IPS-18a (cell line): ENCODE data around the gene HNRNPUL1.
A peak's percentile ranks its signal among the peaks of the same experiment; 100 is the strongest.

Experiments used
- H3K27ac ChIP-seq: one replicate; pipeline ENCODE4 v1.5.1; 2013; ENCODE audit warnings: low read length
- H3K27me3 ChIP-seq: one replicate; pipeline ENCODE4 v1.6.1; 2013; ENCODE audit warnings: mild to moderate bottlenecking, low read length; ENCODE audit not compliant: control insufficient read depth, insufficient read depth
- H3K36me3 ChIP-seq: one replicate; pipeline ENCODE4 v1.6.1; 2013; ENCODE audit warnings: low read depth, low read length; ENCODE audit not compliant: control insufficient read depth
- H3K4me1 ChIP-seq: one replicate; pipeline ENCODE4 v1.6.1; 2013; ENCODE audit warnings: low read depth, low read length; ENCODE audit not compliant: control insufficient read depth
- H3K4me3 ChIP-seq: one replicate; pipeline ENCODE4 v1.5.1; 2013; ENCODE audit warnings: low read length
- H3K9ac ChIP-seq: one replicate; pipeline ENCODE4 v1.6.1; 2013; ENCODE audit warnings: mild to moderate bottlenecking, low read length, moderate library complexity
- H3K9me3 ChIP-seq: one replicate; pipeline ENCODE4 v1.6.1; 2013; ENCODE audit warnings: low read depth, low read length; ENCODE audit not compliant: control insufficient read depth

The HNRNPUL1 gene

GRCh38 chr19:41304706-41305483, 40.7 kb downstream of the HNRNPUL1 start:
- H3K9me3 ChIP-seq, result no peaks in the 10 kb centered on the region
- H3K27me3 ChIP-seq, result no peaks in the 10 kb centered on the region
- H3K4me1 ChIP-seq, result peaks cover 5% of the 10 kb centered on the region
- H3K27ac ChIP-seq, result no peak overlapping the region
- H3K4me3 ChIP-seq, result no peak overlapping the region
- H3K36me3 ChIP-seq, result peaks cover 76% of the 10 kb centered on the region
- H3K9ac ChIP-seq, result no peak overlapping the region

GRCh38 chr19:41305927-41306793, 42.0 kb downstream of the HNRNPUL1 start:
- Histone ChIP-seq H3K27ac (no peak overlapping the region), H3K4me1 (peaks cover 5% of the 10 kb centered on the region), H3K9me3 (no peaks in the 10 kb centered on the region), H3K36me3 (peaks cover 64% of the 10 kb centered on the region), H3K9ac (no peak overlapping the region), H3K27me3 (no peaks in the 10 kb centered on the region), H3K4me3 (no peak overlapping the region)

GRCh38 chr19:41307090-41307875, 43.1 kb downstream of the HNRNPUL1 start:
- Histone ChIP-seq H3K27ac (no peak overlapping the region), H3K27me3 (no peaks in the 10 kb centered on the region), H3K36me3 (peaks cover 53% of the 10 kb centered on the region), H3K4me1 (peaks cover 5% of the 10 kb centered on the region), H3K9ac (no peak overlapping the region), H3K4me3 (no peak overlapping the region), H3K9me3 (no peaks in the 10 kb centered on the region)

GRCh38 chr19:41307954-41308449, 43.8 kb downstream of the HNRNPUL1 start:
- no peaks in the 10 kb centered on the region for H3K9me3 ChIP-seq
- H3K36me3 ChIP-seq, result peaks cover 48% of the 10 kb centered on the region
- no peak overlapping the region for H3K9ac ChIP-seq
- H3K27me3 ChIP-seq, result no peaks in the 10 kb centered on the region
- H3K27ac ChIP-seq, result peak overlapping the region; percentile 62
- peaks cover 5% of the 10 kb centered on the region for H3K4me1 ChIP-seq
- H3K4me3 ChIP-seq, result no peak overlapping the region

- Histone ChIP-seq H3K27ac (peak overlapping the region; percentile 62), H3K36me3 (peaks cover 43% of the 10 kb centered on the region), H3K4me1 (peaks cover 5% of the 10 kb centered on the region), H3K9me3 (no peaks in the 10 kb centered on the region), H3K27me3 (no peaks in the 10 kb centered on the region), H3K4me3 (no peak overlapping the region), H3K9ac (no peak overlapping the region)
These were observed 44.4 kb downstream of the HNRNPUL1 start for GRCh38 chr19:41308450-41309179.

GRCh38 chr19:41309180-41310032, 45.2 kb downstream of the HNRNPUL1 start:
- Histone ChIP-seq H3K27ac (peak overlapping the region; percentile 93), H3K9ac (peak overlapping the region; percentile 75)

GRCh38 chr19:41310033-41310831, 46.1 kb downstream of the HNRNPUL1 start, which contains the start of gene CCDC97:
TSS of gene CCDC97 (plus strand) at chr19:41310172. CDS start at chr19:41310311, 139 bp downstream.
- no peaks in the 10 kb centered on the region for H3K9me3 ChIP-seq
- H3K36me3 ChIP-seq, result peaks cover 26% of the 10 kb centered on the region
- no peaks in the 10 kb centered on the region for H3K27me3 ChIP-seq
- peak within 1 kb of the TSS; percentile 78 for H3K4me3 ChIP-seq
- H3K4me1 ChIP-seq, result peaks cover 5% of the 10 kb centered on the region
- peak within 1 kb of the TSS; percentile 93 for H3K27ac ChIP-seq
- peak within 1 kb of the TSS; percentile 75 for H3K9ac ChIP-seq

More at GRCh38 chr19:41309180-41310032, 45.2 kb downstream of the HNRNPUL1 start:
- H3K4me3 ChIP-seq, result peak overlapping the region; percentile 78
- peaks cover 35% of the 10 kb centered on the region for H3K36me3 ChIP-seq
- H3K4me1 ChIP-seq, result peaks cover 5% of the 10 kb centered on the region
- no peaks in the 10 kb centered on the region for H3K9me3 ChIP-seq
- H3K27me3 ChIP-seq, result no peaks in the 10 kb centered on the region

- Histone ChIP-seq H3K4me1 (peaks cover 5% of the 10 kb centered on the region), H3K9me3 (no peaks in the 10 kb centered on the region), H3K27me3 (no peaks in the 10 kb centered on the region), H3K4me3 (peak overlapping the region; percentile 78), H3K36me3 (peaks cover 18% of the 10 kb centered on the region), H3K9ac (peak overlapping the region; percentile 75), H3K27ac (no peak overlapping the region)
These were observed 46.9 kb downstream of the HNRNPUL1 start for GRCh38 chr19:41311072-41311471.

GRCh38 chr19:41311613-41312012, 47.4 kb downstream of the HNRNPUL1 start:
- H3K27me3 ChIP-seq, result no peaks in the 10 kb centered on the region
- no peak overlapping the region for H3K4me3 ChIP-seq
- H3K4me1 ChIP-seq, result peaks cover 5% of the 10 kb centered on the region
- peaks cover 18% of the 10 kb centered on the region for H3K36me3 ChIP-seq
- no peaks in the 10 kb centered on the region for H3K9me3 ChIP-seq
- H3K27ac ChIP-seq, result no peak overlapping the region
- no peak overlapping the region for H3K9ac ChIP-seq
